HEK293T (cell line): Measurements from ENCODE around the gene EIF4G3.

Source experiments
- ARNT ChIP-seq: fragments of 450-650 bp; IDR thresholded peaks from 2 replicates; pipeline ENCODE4 v1.6.1; 2017; ENCODE audit warnings: mild to moderate bottlenecking
- BHLHE40 ChIP-seq: fragments of 450-650 bp; IDR thresholded peaks from 2 replicates; pipeline ENCODE4 v1.6.1; 2016; ENCODE audit warnings: mild to moderate bottlenecking, moderate library complexity, borderline replicate concordance
- ELF4 ChIP-seq: fragments of 450-650 bp; IDR thresholded peaks from 2 replicates; pipeline ENCODE4 v1.6.1; 2017; ENCODE audit warnings: antibody characterized with exemption
- FOXA1 ChIP-seq: fragments of 450-650 bp; IDR thresholded peaks from 2 replicates; pipeline ENCODE4 v1.6.1; 2016; ENCODE audit warnings: mild to moderate bottlenecking
- FOXK2 ChIP-seq: fragments of 450-650 bp; IDR thresholded peaks from 2 replicates; pipeline ENCODE4 v1.6.1; 2016; ENCODE audit warnings: mild to moderate bottlenecking
- FOXM1 ChIP-seq: fragments of 450-650 bp; IDR thresholded peaks from 2 replicates; pipeline ENCODE4 v1.6.1; 2017; ENCODE audit warnings: mild to moderate bottlenecking, borderline replicate concordance
- HDGF ChIP-seq: fragments of 450-650 bp; IDR thresholded peaks from 2 replicates; pipeline ENCODE4 v1.6.1; 2017; ENCODE audit warnings: antibody characterized with exemption, borderline replicate concordance
- LEF1 ChIP-seq: fragments of 450-650 bp; IDR thresholded peaks from 2 replicates; pipeline ENCODE4 v1.6.1; 2017; ENCODE audit warnings: mild to moderate bottlenecking, borderline replicate concordance
- NFRKB ChIP-seq: fragments of 450-650 bp; IDR thresholded peaks from 2 replicates; pipeline ENCODE4 v1.6.1; 2016; ENCODE audit warnings: mild to moderate bottlenecking, moderate library complexity
- PKNOX1 ChIP-seq: fragments of 450-650 bp; IDR thresholded peaks from 2 replicates; pipeline ENCODE4 v1.6.1; 2016
- SP1 ChIP-seq: fragments of 450-650 bp; IDR thresholded peaks from 2 replicates; pipeline ENCODE4 v1.6.1; 2017
- SUZ12 ChIP-seq: fragments of 450-650 bp; IDR thresholded peaks from 2 replicates; pipeline ENCODE4 v1.6.1; 2016; ENCODE audit warnings: mild to moderate bottlenecking
- TARDBP ChIP-seq: fragments of 450-650 bp; IDR thresholded peaks from 2 replicates; pipeline ENCODE4 v1.6.1; 2016
- ZNF384 ChIP-seq: fragments of 450-650 bp; IDR thresholded peaks from 2 replicates; pipeline ENCODE4 v1.6.1; 2016

GRCh38 chr1:21106238-21106637, 70.5 kb downstream of the EIF4G3 start:
- TF ChIP-seq PKNOX1 (no peak), SUZ12 (no peak), FOXA1 (no peak), ZNF384 (no peak), HDGF (no peak), SP1 (no peak), ARNT (no peak), ELF4 (no peak), NFRKB (no peak), FOXM1 (no peak), LEF1 (no peak), TARDBP (no peak), FOXK2 (no peak), BHLHE40 (no peak)
